ENCODE data around the gene IL1RAPL2.
"Not testable (repeated sequence)": the region's sequence is repeated elsewhere in the genome, so short reads cannot be mapped to it uniquely, and the experiment has no call there.

Gene IL1RAPL2

DNA sequence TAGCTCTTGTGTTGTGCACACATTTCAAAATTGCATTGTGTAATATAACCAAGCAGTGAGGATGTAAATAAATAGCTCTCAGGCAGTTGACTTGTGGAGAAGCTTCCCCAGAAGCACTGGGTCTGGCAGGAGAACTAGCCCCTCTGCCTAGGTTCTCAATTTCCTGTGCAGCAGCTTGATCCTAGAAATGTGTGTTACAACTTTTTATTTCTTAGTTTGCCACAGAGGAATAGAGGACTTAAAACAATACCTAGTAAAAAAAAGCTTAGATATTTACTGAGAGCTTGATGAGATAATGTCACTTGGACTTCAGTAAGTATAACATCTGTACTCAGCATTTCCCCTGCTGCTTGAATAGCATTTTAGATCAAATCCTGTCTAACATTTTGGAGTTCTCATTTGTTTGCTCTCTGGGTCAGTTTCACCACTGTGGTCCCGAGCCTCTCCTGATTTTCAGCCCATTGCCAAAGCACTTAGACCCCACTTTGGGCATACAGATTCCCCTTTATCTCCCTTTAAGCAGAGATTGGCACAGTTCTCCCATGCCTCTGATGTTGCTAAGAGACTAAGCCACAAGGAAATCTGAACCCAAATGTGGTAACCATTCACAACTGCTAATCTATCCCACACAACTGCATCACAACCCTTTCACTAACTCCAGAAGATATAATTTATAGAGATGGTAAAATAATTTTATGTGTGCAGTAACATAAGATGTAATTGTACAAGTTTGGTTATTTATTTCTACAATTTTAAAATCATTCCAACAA lies 1158.2 kb downstream of the IL1RAPL2 start:
- DNase-seq: no peak

DNA sequence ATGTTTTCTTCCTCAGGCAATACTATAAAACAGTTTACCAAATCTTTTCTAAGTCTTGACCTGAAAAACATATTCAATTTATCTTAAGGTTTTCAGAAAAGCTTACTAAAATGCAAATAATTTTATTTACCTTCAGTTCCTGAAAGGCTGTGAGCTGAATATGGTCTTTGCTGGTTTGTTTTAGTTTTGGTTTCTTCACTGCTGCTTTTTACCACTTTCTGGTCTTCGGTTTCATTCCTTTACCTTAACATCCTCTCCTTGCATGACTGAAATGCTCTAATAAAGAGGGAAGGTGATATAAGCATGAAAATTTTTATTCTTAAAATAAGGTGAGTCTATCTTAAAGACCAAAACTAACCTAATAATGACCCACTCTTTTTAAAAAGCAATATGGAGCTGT lies 1159.2 kb downstream of the IL1RAPL2 start:
- no peak for DNase-seq

DNA sequence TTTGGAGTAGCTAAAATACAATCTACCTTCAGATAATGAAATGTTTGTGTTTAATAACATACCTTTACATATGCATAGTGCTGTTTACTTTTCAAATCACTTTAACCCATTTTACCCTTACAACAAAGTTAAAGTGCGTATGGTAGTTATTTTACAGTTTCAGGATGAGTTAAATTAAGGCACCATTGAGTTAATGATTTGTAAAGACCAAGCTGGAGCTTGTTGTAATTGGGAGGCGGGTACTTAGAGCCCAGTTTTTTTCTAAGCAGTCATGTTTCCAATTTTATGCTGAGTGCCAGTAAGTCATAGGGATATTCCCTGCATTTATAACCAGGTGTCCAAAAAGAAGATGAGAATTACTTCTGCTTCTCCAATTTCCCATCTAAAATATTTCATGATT lies 1172.2 kb downstream of the IL1RAPL2 start:
- no peak for DNase-seq

DNA sequence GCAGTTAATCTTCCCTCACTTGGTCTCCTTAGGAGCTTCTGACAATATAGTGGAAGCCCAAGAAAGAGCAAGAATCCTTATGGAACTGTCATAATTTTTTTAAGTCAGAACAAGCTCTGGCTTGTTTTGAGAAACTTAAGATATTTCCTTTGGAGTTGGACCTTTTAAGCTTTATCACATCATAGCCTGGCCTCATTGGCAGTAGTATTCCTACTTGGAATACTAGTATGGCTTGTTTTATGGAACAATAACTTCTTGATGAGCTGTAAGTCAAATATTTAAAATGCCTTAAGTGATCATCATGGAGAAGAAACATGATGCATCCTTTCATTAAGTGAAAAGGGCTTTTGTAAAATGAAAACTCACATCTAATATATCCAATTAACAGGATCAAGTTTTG lies 1178.3 kb downstream of the IL1RAPL2 start:
- DNase-seq: no peak

DNA sequence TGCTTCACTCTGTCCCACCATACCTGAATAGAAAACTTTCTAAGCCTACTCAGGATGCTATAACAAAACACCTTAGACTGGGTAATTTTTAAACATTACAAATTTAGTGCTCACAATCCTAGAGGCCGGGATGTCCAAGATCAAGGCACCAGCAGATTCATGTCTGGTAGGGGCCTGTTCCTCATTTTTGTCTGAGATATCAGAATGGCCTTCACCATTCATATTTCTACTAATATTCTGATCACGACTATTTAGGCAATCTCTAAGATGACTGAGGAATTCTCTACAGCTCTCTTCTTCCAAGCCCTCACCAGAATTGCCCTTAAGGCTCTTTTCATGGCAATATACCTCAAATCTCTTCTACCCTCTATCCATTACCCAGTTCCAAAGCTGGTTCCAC lies 1178.9 kb downstream of the IL1RAPL2 start:
- DNase-seq: no peak

DNA sequence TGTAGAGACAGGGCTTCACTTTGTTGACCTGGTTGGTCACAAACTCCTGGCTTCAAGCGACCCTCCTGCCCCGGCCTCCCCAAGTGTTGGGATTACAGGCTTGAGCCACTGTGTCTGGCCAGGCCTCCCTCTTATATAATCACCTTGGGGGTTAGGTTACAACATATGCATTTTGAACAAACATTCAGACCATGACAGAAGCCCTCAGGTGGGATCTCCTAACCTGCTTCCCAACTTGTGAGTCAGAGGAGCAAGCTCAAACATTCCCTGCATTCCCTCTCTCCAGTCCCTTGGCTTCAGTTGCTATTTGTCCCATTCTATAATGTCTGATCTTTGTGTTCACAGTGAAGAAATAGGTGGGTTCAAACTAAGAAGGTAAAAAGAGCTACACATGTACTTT lies 1179.9 kb downstream of the IL1RAPL2 start:
- no peak for DNase-seq

DNA sequence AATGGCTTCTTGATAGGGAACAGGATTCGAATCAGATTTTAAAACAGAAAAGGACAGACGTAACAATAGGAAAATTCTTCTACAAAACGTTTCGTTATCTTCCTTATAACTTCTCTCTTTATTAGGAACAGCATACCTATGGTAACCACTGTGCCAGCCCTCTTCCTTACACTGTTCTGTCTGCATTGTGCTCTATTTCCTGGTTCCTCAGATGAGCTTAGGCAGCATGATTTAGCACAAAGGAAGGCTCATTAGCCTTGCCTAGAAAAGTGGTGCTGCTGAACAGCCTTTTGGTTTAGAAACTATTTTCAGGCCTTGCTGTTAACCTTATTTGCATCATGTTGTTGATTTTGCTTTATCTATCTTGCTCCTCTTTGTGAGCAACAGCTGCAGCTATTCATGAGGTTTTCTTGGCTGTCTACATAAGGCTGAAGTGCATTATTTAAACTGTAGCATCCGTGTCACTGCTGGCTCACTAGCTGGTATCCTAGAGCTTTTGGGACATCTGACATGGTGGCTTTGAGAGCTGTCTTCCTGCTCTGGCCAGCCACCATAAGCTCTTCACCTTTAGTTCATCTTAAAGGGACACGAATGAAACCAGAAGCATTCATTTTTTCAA lies 1186.4 kb downstream of the IL1RAPL2 start:
- DNase-seq: peak; percentile 87

DNA sequence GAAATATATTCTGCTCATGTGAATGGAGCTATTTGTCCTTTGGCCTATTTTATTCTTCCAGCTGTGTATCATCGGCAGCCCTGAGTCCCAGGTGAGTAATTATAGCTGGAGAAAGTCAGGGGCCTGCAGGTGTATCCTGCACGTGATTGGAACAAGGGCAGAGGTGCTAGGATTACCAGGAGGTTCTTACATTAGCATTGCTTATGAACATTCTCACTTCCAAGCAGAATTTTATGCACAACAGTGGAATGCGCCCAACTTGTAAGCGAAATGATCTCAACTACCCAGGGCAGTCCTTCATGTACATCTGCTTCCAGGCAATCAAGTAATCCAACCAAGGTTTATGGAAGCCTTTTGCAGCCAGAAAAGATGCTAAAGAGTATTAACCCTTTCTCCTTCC lies 1187.4 kb downstream of the IL1RAPL2 start:
- peak; percentile 16 for DNase-seq

DNA sequence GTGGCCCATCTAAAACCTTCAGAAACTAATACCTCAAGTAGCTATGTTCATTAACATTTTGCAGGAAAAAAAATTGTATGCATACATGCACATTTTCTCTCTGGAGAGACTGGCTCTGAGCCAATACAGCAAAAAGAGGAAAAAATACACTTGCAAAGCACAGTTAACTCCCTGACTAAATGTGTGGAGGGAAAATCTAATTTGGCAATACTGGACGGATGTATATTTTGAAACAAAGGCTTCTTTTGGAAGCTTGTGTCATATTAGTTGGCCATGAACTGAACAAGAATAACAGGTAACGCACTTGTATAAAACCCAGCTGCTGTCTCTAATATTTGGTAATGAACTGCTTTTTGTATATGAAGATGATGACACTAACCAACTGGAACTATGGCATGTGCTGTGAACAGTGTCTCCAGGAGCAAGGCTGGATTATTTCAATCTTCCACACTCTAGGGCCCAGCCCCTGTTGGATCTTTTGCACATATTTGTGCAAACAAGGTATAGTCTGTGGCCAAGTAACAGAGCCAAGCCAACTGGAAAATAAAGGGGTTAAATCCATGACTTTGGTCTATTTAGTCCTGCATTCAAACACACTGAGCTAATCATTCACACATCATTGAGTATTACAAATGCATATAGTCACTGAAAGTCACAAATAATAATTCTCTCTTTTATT lies 1188.4 kb downstream of the IL1RAPL2 start:
- DNase-seq: no peak

DNA sequence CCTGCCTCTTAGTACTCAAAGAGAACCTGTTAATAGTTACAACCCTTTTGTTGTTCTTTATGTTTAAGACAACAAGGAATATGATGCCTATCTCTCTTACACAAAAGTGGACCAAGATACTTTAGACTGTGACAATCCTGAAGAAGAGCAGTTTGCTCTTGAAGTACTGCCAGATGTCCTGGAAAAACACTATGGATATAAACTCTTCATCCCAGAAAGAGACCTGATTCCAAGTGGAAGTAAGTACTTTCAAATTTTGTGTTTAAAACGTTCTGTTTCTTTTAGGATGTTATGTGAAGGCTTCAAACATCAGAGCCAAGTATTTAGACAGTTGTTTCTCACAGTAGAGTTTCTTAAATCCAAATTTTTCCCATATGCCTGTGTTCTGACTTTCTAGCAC lies 1189.1 kb downstream of the IL1RAPL2 start:
- DNase-seq: no peak

DNA sequence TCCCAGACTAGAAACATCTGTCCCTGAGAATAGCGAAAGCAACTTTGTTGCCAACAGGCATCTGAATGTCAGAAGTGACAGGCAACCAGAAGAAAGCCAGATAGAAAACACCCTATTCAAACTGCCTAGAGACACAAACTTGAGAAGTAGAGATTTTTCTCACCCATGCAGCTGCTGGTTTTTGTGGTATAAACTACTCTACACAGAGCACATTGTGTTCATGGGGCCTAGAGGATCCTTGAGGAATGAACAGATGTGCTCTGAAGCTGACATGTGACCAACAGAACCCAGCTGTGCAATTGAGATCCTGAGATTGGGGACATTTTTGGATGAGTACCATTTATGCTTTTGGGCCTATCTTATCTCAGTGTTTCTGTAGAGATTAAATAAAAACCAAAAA lies 1192.8 kb downstream of the IL1RAPL2 start:
- DNase-seq: no peak

DNA sequence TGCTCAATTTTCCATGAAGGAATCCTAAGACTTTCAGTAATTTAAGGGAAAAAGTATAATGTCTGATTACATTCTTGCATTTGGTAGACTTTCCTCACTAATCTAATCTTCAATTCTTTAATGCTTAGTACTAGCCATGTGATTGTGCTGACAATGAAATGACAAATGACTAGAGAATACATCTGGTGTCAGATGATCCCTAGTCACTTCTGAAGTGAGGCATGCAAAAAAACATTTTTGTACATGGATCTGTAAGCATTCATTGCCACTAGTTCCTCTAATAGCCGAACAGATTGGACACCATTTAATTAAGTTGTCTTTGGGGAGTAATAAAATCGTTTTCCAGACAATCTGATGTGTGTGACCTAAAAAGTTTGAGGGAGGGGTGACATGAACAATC lies 1193.6 kb downstream of the IL1RAPL2 start:
- DNase-seq: no peak

DNA sequence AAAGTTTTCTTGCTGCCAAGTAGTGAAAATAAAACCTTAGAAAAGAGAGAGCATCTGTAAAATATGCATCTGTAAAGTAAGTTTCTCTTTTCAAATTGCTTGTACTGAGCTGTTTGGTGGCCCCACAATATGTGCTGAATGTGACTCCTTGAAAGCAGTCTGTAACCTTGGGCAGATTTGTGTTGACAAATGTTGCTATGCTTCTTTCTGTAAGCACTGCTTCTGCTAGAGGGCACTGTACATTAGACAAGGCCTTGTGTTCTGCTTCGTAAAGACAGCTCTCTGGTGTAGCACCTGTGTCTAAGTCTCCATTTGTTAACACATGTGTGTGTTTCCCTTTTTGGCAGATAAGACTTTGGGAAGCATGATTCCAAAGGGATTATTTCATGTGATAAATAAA lies 1199.7 kb downstream of the IL1RAPL2 start:
- peak; percentile 5 for DNase-seq

DNA sequence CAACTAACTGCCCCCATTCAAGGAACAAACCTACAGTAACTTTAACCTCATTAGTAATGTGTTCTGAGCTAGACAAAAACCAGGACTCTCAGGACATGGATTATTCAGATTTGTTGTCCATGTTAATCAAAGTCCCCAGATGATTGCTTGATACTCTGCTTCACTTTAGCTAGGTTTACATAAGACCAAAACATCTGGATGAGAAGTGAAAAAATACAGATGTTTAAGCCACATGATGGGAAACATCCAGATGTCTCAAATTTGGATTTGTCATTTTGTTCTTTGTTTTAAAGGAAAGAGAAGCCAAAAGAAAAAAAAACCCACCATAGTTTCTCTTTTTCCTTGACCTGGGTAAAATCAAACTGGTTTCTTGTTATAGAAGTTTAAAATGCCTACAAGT lies 1207.8 kb downstream of the IL1RAPL2 start:
- DNase-seq: no peak

DNA sequence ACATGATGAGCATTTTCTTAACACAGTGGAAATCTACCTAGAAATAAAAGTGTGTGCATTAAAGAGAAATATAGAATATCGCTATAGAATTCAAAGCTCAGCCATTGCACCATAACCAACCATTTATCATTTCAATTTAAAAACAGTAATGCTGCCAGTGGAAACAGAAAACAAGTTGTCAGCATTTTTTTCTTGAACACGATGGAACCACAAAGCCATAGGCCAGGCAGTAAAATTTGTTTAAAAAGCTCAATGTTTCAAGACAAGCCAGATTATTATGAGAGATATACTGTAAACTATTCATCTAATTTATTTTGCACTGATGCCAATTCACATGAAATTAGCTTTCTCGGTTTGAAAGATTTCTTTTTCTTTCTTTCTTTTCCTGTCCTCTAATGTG lies 1209.7 kb downstream of the IL1RAPL2 start:
- DNase-seq: no peak

DNA sequence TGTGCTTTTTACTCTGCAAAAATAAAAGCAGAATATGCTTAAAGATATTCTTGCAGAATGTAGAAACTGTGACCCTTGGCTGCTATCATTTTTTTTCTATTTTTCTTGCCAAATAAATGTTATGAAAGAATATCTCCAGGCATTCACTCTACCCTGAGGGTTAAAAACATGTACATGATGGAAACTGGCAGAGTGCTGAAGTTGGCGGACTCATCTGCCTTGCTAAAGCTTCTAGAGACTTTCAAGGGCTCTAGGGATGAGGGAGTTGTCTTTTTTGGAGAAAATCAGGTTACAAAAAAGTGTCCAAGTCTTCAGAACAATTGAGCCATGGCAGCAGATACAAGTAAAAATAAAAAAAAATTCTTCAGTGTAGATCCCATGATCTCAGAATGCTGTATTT lies 1215.8 kb downstream of the IL1RAPL2 start:
- DNase-seq: no peak

DNA sequence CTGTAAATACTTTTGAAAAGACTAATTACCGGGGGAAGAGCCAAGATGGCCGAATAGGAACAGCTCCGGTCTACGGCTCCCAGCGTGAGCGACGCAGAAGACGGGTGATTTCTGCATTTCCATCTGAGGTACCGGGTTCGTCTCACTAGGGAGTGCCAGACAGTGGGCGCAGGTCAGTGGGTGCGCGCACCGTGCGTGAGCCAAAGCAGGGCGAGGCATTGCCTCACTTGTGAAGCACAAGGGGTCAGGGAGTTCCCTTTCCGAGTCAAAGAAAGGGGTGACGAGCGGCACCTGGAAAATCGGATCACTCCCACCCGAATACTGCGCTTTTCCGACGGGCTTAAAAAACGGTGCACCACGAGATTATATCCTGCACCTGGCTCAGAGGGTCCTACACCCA lies 1230.9 kb downstream of the IL1RAPL2 start:
- not testable (repeated sequence) for DNase-seq

DNA sequence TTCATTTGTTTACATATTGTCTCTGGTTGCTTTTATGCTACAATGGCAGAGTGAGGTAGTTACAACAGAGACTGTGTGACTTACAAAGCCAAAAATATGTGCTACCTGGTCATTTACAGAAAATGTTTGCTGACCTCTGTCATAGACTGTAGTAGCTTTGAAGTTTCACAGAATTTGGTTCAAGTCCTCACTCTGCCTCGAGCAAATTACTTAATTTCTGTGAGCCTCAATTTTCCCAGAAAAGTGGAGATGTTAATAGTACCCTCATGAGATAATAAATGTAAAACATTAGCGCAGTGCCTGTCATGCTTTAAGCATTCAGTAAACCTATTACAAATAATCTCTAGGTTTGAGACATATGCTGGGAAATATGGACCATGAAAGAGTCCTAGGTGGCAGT lies 1237.9 kb downstream of the IL1RAPL2 start:
- no peak for DNase-seq

DNA sequence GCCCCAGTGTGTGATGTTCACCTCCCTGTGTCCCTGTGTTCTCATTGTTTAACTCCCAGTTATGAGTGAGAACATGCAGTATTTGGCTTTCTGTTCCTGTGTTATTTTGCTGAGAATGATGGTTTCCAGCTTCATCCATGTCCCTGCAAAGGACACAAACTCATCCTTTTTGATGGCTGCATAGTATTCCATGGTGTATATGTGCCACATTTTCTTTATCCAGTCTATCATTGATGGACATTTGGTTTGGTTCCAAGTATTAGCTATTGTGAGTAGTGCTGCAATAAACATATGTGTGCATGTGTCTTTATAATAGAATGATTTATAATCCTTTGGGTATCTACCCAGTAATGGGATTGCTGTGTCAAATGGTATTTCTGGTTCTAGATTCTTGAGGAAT lies 1239.7 kb downstream of the IL1RAPL2 start:
- DNase-seq: not testable (repeated sequence)

DNA sequence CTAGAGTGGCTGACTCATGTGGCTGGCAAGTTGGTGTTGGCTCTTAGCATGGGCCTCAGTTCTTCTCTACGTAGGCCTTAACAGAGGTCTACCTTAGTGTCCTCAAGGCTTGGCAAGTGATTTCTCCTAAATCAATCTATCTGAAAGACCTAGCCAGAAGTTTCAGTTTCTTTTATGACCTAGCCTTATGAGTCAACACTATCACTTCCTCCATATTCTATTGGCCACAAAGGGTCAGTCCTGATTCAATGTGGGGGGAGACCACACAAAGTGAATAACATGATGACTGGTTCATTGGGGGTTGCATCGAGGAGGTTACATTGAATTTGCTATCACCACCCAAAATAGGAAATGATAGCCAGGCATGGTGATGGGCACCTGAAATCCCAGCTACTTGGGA lies 1250.5 kb downstream of the IL1RAPL2 start:
- no peak for DNase-seq

All from NCI-H526 treated with DMSO at 0.1 percent for 48 hours (cell line).